Ishikawa (cell line): ENCODE measurements around the gene RABEP1.

ENCODE experiments used
- CREB1 ChIP-seq: IDR thresholded peaks from 2 replicates; pipeline ENCODE4 v1.6.1; 2012; ENCODE audit warnings: low read depth
- EP300 ChIP-seq: IDR thresholded peaks from 2 replicates; pipeline ENCODE4 v1.6.1; 2012; ENCODE audit warnings: borderline replicate concordance
- MAX ChIP-seq: IDR thresholded peaks from 2 replicates; pipeline ENCODE4 v1.6.1; 2012
- TCF12 ChIP-seq: IDR thresholded peaks from 2 replicates; pipeline ENCODE4 v1.6.1; 2012; ENCODE audit warnings: low read depth

GRCh38 chr17:5422505-5422904, 140.4 kb downstream of the RABEP1 start:
- TF ChIP-seq CREB1 (no peak), MAX (no peak), TCF12 (no peak), EP300 (no peak)
